Spleen (tissue), 11 donors: ENCODE results near the gene OTUD7B. TPM values are rescaled to one million over a fixed set of nuclear protein-coding genes. Genes with fewer than 3 reads are reported as not detected.

Experiments
- DNase-seq: peaks from one replicate; pipeline ENCODE4 v3.0.0-alpha.2; 2020
- H3K27ac ChIP-seq, 8 donors: fragments of 200-600 bp; sonication (generic) in 7 of 8; 1 replicate in 4 of 8; 2 replicates in 4 of 8; pipeline versions ENCODE4 v1.5.0 to v1.8.0; 2016 to 2021; ENCODE audit warnings: inconsistent platforms in 4 of 8, mild to moderate bottlenecking in 4 of 8, moderate library complexity in 1 of 8
- H3K27me3 ChIP-seq, 7 donors: fragments of 200-600 bp; sonication (generic) in 6 of 7; replicated peaks in 1 of 7; 1 replicate in 4 of 7; 2 replicates in 3 of 7; pipeline versions ENCODE4 v1.5.0 to v1.8.0; 2016 to 2021; ENCODE audit warnings: inconsistent platforms in 3 of 7, mild to moderate bottlenecking in 1 of 7
- H3K36me3 ChIP-seq, 6 donors: fragments of 200-600 bp; sonication (generic) in 5 of 6; 1 replicate in 4 of 6; 2 replicates in 2 of 6; pipeline versions ENCODE4 v1.5.0 to v1.8.0; 2016 to 2021; ENCODE audit warnings: inconsistent platforms in 2 of 6
- H3K4me1 ChIP-seq, 6 donors: fragments of 200-600 bp; sonication (generic) in 5 of 6; 1 replicate in 3 of 6; 2 replicates in 3 of 6; pipeline versions ENCODE4 v1.5.0 to v1.8.0; 2016 to 2021; ENCODE audit warnings: inconsistent platforms in 3 of 6
- H3K4me3 ChIP-seq, 8 donors: fragments of 200-600 bp; sonication (generic) in 7 of 8; 1 replicate in 4 of 8; 2 replicates in 4 of 8; pipeline versions ENCODE4 v1.5.0 to v1.8.0; 2016 to 2021; ENCODE audit warnings: inconsistent platforms in 4 of 8, mild to moderate bottlenecking in 4 of 8, moderate library complexity in 2 of 8
- H3K9me3 ChIP-seq, 8 donors: fragments of 200-600 bp; sonication (generic) in 7 of 8; 1 replicate in 4 of 8; 2 replicates in 4 of 8; pipeline versions ENCODE4 v1.5.0 to v1.8.0; 2016 to 2021; ENCODE audit warnings: inconsistent platforms in 4 of 8
- CTCF ChIP-seq, 11 experiments: fragments of 200-600 bp in 7 of 11; fragments of 450-650 bp in 4 of 11; sonication (generic) in 4 of 11; IDR thresholded peaks in 8 of 11; conservative IDR thresholded peaks in 3 of 11; 1 replicate in 7 of 11; 2 replicates in 4 of 11; pipeline versions ENCODE4 v1.4.0 to v1.8.0; 2016 to 2021; ENCODE audit warnings: antibody characterized with exemption in 11 of 11, inconsistent platforms in 4 of 11, mild to moderate bottlenecking in 1 of 11
- POLR2A ChIP-seq, 3 donors: fragments of 450-650 bp; IDR thresholded peaks; one replicate each; pipeline ENCODE4 v1.5.1; 2017; ENCODE audit warnings: antibody characterized with exemption in 3 of 3, mild to moderate bottlenecking in 1 of 3
- POLR2AphosphoS5 ChIP-seq, 3 donors: sonication (generic); formaldehyde crosslinking; IDR thresholded peaks; one replicate each; pipeline ENCODE4 v1.5.1; 2017; ENCODE audit warnings: antibody characterized with exemption in 3 of 3
- WGBS, 5 donors: extraction: QIAGEN DNeasy Blood & Tissue Kit in 3 of 5; methylation state at CpG; one replicate each; pipeline versions ENCODE4 v1.1.5 to v1.1.7; 2013 to 2018; 5-methylcytosine and 5-hydroxymethylcytosine counted together
- intact Hi-C: fragments of 100-400 bp; cut with DNase I; formaldehyde crosslinking; loops from one replicate; pipeline ENCODE4 v1.15.0; 2023; ENCODE audit warnings: low total_unique reads
- polyA plus RNA-seq, 3 donors: library from polyadenylated mRNA; stranded (reverse); fragments of 200-250 nt; gene quantifications; one replicate each; pipeline ENCODE4 v1.2.1, GENCODE V29; 2013
- total RNA-seq, 7 donors: library from RNA; depleted of rRNA in 3 of 7; stranded (reverse); fragments of >200 nt in 3 of 7; fragmentation: NEBNext Ultra II Directional in 4 of 7; extraction: Animal tissue kit (Norgen Biotek cat#: 25700) in 4 of 7; gene quantifications; one replicate each; pipeline versions ENCODE4 v1.1.0 to v1.2.1, GENCODE V29; 2016 to 2021
- donor health status: healthy with polysubstance abuse.
- donor health status: DM: no; HTN: no; CAD: no; lungs with moderate emphysema.
- donor health status: DM: no; HTN: no; CAD: no.
- donor health status: Bipolar disorder and iron deficiency.
- donor health status: healthy.
- donor health status: DM: no; HTN: no; CAD: no.
- donor health status: DM: yes; HTN: yes; CAD: no.

Gene OTUD7B
- total and polyA plus RNA-seq, 10 donors = 0.70 to 20.5 (median 12.1) TPM

- H3K27me3 ChIP-seq = peaks cover 0 to 7% (median 0%) of the 10 kb centered on the region in 7 donors
- no peak for TF ChIP-seq CTCF (IDR thresholded peaks at IDR 0.05 in 8 of 11, conservative IDR thresholded peaks at IDR 0.05 in 3 of 11)
- no peak for TF ChIP-seq POLR2A (IDR thresholded peaks at IDR 0.05)
- TF ChIP-seq POLR2AphosphoS5 (IDR thresholded peaks at IDR 0.05) = no peak
Observed at GRCh38 chr1:150028322-150028721, 17.8 kb upstream of the OTUD7B start.

GRCh38 chr1:150024156-150024555 is 13.6 kb upstream of the OTUD7B start:
- Histone ChIP-seq H3K9me3 (no peaks in the 10 kb centered on the region), H3K36me3 (no peaks in the 10 kb centered on the region), H3K27me3 (peaks cover 0 to 19% (median 0%) of the 10 kb centered on the region in 7 donors), H3K27ac (no peak overlapping the region), H3K4me1 (no peaks in the 10 kb centered on the region), H3K4me3 (no peak overlapping the region)
- TF ChIP-seq POLR2A (IDR thresholded peaks at IDR 0.05) (no peak), CTCF (IDR thresholded peaks at IDR 0.05 in 8 of 11, conservative IDR thresholded peaks at IDR 0.05 in 3 of 11) (no peak), POLR2AphosphoS5 (IDR thresholded peaks at IDR 0.05) (no peak)
- DNase-seq = no peak
- intact Hi-C loops = no loop called here
- 78 to 87% (median 84%) methylated on average over 2 of the region's 2 CpGs for WGBS, 5 donors

More at GRCh38 chr1:150028322-150028721, 17.8 kb upstream of the OTUD7B start:
- Histone ChIP-seq H3K9me3 (no peaks in the 10 kb centered on the region), H3K4me3 (no peak overlapping the region), H3K4me1 (no peaks in the 10 kb centered on the region), H3K36me3 (no peaks in the 10 kb centered on the region), H3K27ac (no peak overlapping the region)
- DNase-seq = no peak
- intact Hi-C loops = no loop called here
- 94 to 100% (median 96%) methylated on average over 1 of the region's 1 CpG for WGBS, 5 donors

GRCh38 chr1:150022357-150022756 is 11.8 kb upstream of the OTUD7B start:
- Histone ChIP-seq H3K4me1 (peaks cover 0 to 4% (median 0%) of the 10 kb centered on the region in 6 donors), H3K4me3 (no peak overlapping the region), H3K36me3 (no peaks in the 10 kb centered on the region), H3K27me3 (peaks cover 0 to 31% (median 0%) of the 10 kb centered on the region in 7 donors), H3K9me3 (no peaks in the 10 kb centered on the region), H3K27ac (no peak overlapping the region)
- DNase-seq = no peak
- intact Hi-C loops = no loop called here
- 85 to 90% (median 87%) methylated on average over 5 to 6 of the region's 6 CpGs for WGBS, 5 donors
- TF ChIP-seq CTCF (IDR thresholded peaks at IDR 0.05 in 8 of 11, conservative IDR thresholded peaks at IDR 0.05 in 3 of 11) (no peak), POLR2AphosphoS5 (IDR thresholded peaks at IDR 0.05) (no peak), POLR2A (IDR thresholded peaks at IDR 0.05) (no peak)

GRCh38 chr1:150021191-150021694 is 10.7 kb upstream of the OTUD7B start:
- Histone ChIP-seq H3K4me1 (peaks cover 0 to 4% (median 0%) of the 10 kb centered on the region in 6 donors), H3K4me3 (no peak overlapping the region), H3K36me3 (no peaks in the 10 kb centered on the region), H3K27ac (no peak overlapping the region), H3K27me3 (peaks cover 0 to 31% (median 0%) of the 10 kb centered on the region in 7 donors), H3K9me3 (no peaks in the 10 kb centered on the region)
- WGBS, 5 donors = 76 to 91% (median 81%) methylated on average over 5 of the region's 5 CpGs
- no peak for TF ChIP-seq POLR2A (IDR thresholded peaks at IDR 0.05)
- TF ChIP-seq POLR2AphosphoS5 (IDR thresholded peaks at IDR 0.05) = no peak
- no peak for TF ChIP-seq CTCF (IDR thresholded peaks at IDR 0.05 in 8 of 11, conservative IDR thresholded peaks at IDR 0.05 in 3 of 11)
- intact Hi-C loops = no loop called here
- DNase-seq = no peak
